Adrenal gland (tissue), 12 donors: ENCODE measurements around the gene ADAMTS12. TPM values are rescaled to one million over a fixed set of nuclear protein-coding genes. Genes with fewer than 3 reads are reported as not detected.

Source experiments
- DNase-seq, 7 donors: peaks; one replicate each; pipeline ENCODE4 v3.0.0-alpha.2; 2019 to 2020
- H3K27ac ChIP-seq, 5 donors: fragments of 200-600 bp; sonication (generic) in 4 of 5; 1 replicate in 3 of 5; 2 replicates in 2 of 5; pipeline versions ENCODE4 v1.5.1 to v1.8.0; 2016 to 2020; ENCODE audit warnings: mild to moderate bottlenecking in 1 of 5
- H3K27me3 ChIP-seq: fragments of 200-600 bp; 2 replicates; pipeline ENCODE4 v1.8.0; 2021
- H3K36me3 ChIP-seq, 2 donors: fragments of 200-600 bp; replicated peaks in 1 of 2; 1 replicate in 1 of 2; 2 replicates in 1 of 2; pipeline versions ENCODE4 v1.5.1 to v1.8.0; 2018 to 2022
- H3K4me1 ChIP-seq, 2 donors: fragments of 200-600 bp; replicated peaks in 1 of 2; 1 replicate in 1 of 2; 2 replicates in 1 of 2; pipeline versions ENCODE4 v1.5.1 to v1.8.0; 2018 to 2021
- H3K4me3 ChIP-seq, 4 donors: fragments of 200-600 bp; sonication (generic) in 3 of 4; one replicate each; pipeline ENCODE4 v1.5.1; 2016 to 2018
- H3K9me3 ChIP-seq, 3 donors: fragments of 200-600 bp; sonication (generic) in 1 of 3; replicated peaks in 1 of 3; 1 replicate in 2 of 3; 2 replicates in 1 of 3; pipeline versions ENCODE4 v1.5.1 to v1.8.0; 2016 to 2021
- POLR2A ChIP-seq, 2 donors: fragments of 450-650 bp; IDR thresholded peaks; one replicate each; pipeline ENCODE4 v1.6.1; 2017; ENCODE audit warnings: antibody characterized with exemption in 2 of 2, mild to moderate bottlenecking in 2 of 2, moderate library complexity in 1 of 2
- WGBS, 4 donors: extraction: QIAGEN DNeasy Blood & Tissue Kit in 2 of 4; methylation state at CpG; one replicate each; pipeline versions ENCODE4 v1.1.5 to v1.1.7; 2013 to 2017; 5-methylcytosine and 5-hydroxymethylcytosine counted together
- intact Hi-C, 2 donors: fragments of 100-400 bp; cut with DNase I; formaldehyde crosslinking; loops; one replicate each; pipeline versions ENCODE4 v1.14.1 to v1.15.0; 2022 to 2023
- polyA plus RNA-seq, 3 donors: library from polyadenylated mRNA; stranded (reverse); fragments of 200-250 nt in 2 of 3; fragments of 350-450 nt in 1 of 3; fragmentation: Illumina TruSeq in 1 of 3; extraction: RNeasy Lipid Tissue Mini Kit (QIAGEN cat#74804) in 1 of 3; gene quantifications; one replicate each; pipeline ENCODE4 v1.2.3, GENCODE V29; 2013 to 2014
- small RNA-seq, 2 donors: library from RNA; depleted of rRNA; stranded (forward); fragments of <200 nt; gene quantifications; one replicate each; pipeline ENCODE3, GENCODE V24; 2016
- total RNA-seq, 9 donors: library from RNA; depleted of rRNA in 4 of 9; stranded (reverse); fragments of >200 nt in 4 of 9; fragments of 120-200 nt in 1 of 9; fragmentation: NEBNext Ultra II Directional in 1 of 9; extraction: Animal tissue kit (Norgen Biotek cat#: 25700) in 1 of 9; gene quantifications; one replicate each; pipeline versions ENCODE4 v1.1.0 to v1.2.4, GENCODE V29; 2013 to 2023
- TF ChIP-seq, protein P1 (sequence below), 6 experiments: fragments of 450-650 bp in 4 of 6; fragments of 200-600 bp in 2 of 6; sonication (generic) in 1 of 6; IDR thresholded peaks; 1 replicate in 5 of 6; 2 replicates in 1 of 6; pipeline versions ENCODE4 v1.5.1 to v1.8.0; 2016 to 2021; ENCODE audit warnings: antibody characterized with exemption in 6 of 6, mild to moderate bottlenecking in 2 of 6, moderate library complexity in 1 of 6
- donor health status: healthy with polysubstance abuse.
- donor health status: Bipolar disorder and iron deficiency.
- donor health status: DM: yes; HTN: yes; CAD: no.
- donor health status: DM: no; HTN: no; CAD: no.
- donor health status: DM: no; HTN: no; CAD: no.
- donor health status: DM: yes; HTN: yes; CAD: no.

The ADAMTS12 gene
- total and polyA plus RNA-seq, 12 donors: 1.9 to 76.1 (median 10.5) TPM

GRCh38 chr5:33476992-33477391 lies 414.8 kb downstream of the ADAMTS12 start:
- 85 to 93% (median 93%) methylated on average over 3 of the region's 3 CpGs for WGBS, 4 donors
- intact Hi-C loops: loop anchor here (10.0 kb wide), 2 partner anchors 458 to 488 kb away; partner anchors contain the start of gene RXFP3 (in 1 of the 2)
- no peak for DNase-seq

DNA sequence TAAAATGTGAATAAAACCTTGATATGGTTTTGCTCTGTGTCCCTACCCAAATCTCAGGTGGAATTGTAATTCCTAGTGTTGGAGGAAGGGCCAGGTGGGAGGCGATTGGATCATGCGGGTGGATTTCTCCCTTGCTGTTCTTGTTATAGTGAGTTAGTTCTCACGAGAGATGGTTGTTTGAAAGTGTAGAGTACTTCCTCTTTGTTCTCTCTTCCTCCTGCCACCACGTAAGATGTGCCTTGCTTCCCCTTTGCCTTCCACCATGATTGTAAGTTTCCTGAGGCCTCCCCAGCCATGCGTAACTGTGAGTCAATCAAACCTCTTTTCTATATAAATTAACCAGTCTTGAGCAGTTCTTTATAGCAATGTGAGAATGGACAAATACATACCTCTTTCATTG lies 416.1 kb downstream of the ADAMTS12 start:
- Histone ChIP-seq H3K4me1 (no peaks in the 10 kb centered on the region), H3K27ac (no peak overlapping the region), H3K9me3 (no peaks in the 10 kb centered on the region), H3K4me3 (no peak overlapping the region), H3K36me3 (peaks cover 0 to 6% of the 10 kb centered on the region in 2 donors), H3K27me3 (no peaks in the 10 kb centered on the region)
- intact Hi-C loops: loop anchor here (10.0 kb wide), 2 partner anchors 459 to 489 kb away; partner anchors contain the start of gene RXFP3 (in 1 of the 2)
- no peak for TF ChIP-seq POLR2A (IDR thresholded peaks at IDR 0.05)
- TF ChIP-seq, protein P1, sequence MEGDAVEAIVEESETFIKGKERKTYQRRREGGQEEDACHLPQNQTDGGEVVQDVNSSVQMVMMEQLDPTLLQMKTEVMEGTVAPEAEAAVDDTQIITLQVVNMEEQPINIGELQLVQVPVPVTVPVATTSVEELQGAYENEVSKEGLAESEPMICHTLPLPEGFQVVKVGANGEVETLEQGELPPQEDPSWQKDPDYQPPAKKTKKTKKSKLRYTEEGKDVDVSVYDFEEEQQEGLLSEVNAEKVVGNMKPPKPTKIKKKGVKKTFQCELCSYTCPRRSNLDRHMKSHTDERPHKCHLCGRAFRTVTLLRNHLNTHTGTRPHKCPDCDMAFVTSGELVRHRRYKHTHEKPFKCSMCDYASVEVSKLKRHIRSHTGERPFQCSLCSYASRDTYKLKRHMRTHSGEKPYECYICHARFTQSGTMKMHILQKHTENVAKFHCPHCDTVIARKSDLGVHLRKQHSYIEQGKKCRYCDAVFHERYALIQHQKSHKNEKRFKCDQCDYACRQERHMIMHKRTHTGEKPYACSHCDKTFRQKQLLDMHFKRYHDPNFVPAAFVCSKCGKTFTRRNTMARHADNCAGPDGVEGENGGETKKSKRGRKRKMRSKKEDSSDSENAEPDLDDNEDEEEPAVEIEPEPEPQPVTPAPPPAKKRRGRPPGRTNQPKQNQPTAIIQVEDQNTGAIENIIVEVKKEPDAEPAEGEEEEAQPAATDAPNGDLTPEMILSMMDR (IDR thresholded peaks at IDR 0.05): no peak
- 85 to 93% (median 91%) methylated on average over 5 of the region's 5 CpGs for WGBS, 4 donors
- DNase-seq: no peak

More at GRCh38 chr5:33476992-33477391, 414.8 kb downstream of the ADAMTS12 start:
- TF ChIP-seq, protein P1 (IDR thresholded peaks at IDR 0.05): no peak
- TF ChIP-seq POLR2A (IDR thresholded peaks at IDR 0.05): no peak
- H3K36me3 ChIP-seq: peaks cover 0 to 1% of the 10 kb centered on the region in 2 donors
- no peak overlapping the region for H3K4me3 ChIP-seq
- H3K4me1 ChIP-seq: no peaks in the 10 kb centered on the region
- no peak overlapping the region for H3K27ac ChIP-seq
- no peaks in the 10 kb centered on the region for H3K9me3 ChIP-seq
- H3K27me3 ChIP-seq: no peaks in the 10 kb centered on the region

GRCh38 chr5:33474931-33475499 lies 416.8 kb downstream of the ADAMTS12 start:
- Histone ChIP-seq H3K27me3 (no peaks in the 10 kb centered on the region), H3K4me1 (no peaks in the 10 kb centered on the region), H3K9me3 (no peaks in the 10 kb centered on the region), H3K27ac (no peak overlapping the region), H3K4me3 (no peak overlapping the region), H3K36me3 (peaks cover 0 to 6% of the 10 kb centered on the region in 2 donors)
- intact Hi-C loops: loop anchor here (10.0 kb wide), 2 partner anchors 460 to 490 kb away; partner anchors contain the start of gene RXFP3 (in 1 of the 2)
- TF ChIP-seq, protein P1 (IDR thresholded peaks at IDR 0.05): no peak
- no peak for TF ChIP-seq POLR2A (IDR thresholded peaks at IDR 0.05)
- WGBS, 4 donors: 92 to 99% (median 99%) methylated on average over 3 of the region's 3 CpGs
- no peak for DNase-seq

DNA sequence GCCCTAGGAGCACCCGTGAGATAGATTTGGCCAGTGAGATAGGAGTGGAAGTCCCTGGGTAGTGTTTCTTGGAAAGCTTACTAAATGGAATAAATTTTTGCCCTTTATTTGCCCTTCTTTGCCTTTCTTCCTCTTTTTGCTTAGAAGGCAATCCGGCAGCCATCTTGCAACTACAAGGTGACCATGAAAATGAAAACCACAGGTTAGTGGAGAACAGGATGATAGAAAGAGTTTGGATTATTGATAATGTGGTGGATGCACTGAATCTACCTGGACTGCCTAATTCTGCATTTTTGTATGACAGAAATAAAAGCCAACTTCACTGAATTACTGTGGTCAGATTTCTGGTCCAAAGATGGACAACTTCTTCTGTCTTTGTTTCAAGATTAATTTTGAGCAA lies 417.8 kb downstream of the ADAMTS12 start:
- Histone ChIP-seq H3K27ac (no peak overlapping the region), H3K4me3 (no peak overlapping the region), H3K36me3 (peaks cover 0 to 11% of the 10 kb centered on the region in 2 donors), H3K27me3 (no peaks in the 10 kb centered on the region), H3K4me1 (no peaks in the 10 kb centered on the region), H3K9me3 (no peaks in the 10 kb centered on the region)
- DNase-seq: no peak
- TF ChIP-seq POLR2A (IDR thresholded peaks at IDR 0.05): no peak
- TF ChIP-seq, protein P1 (IDR thresholded peaks at IDR 0.05): no peak
- WGBS, 4 donors: 90 to 97% (median 94%) methylated on average over 2 of the region's 2 CpGs
- intact Hi-C loops: loop anchor here (10.0 kb wide), 2 partner anchors 461 to 491 kb away; partner anchors contain the start of gene RXFP3 (in 1 of the 2)

Small RNA genes within 50 kb of the gene (small RNA-seq; reads per million reads assigned to genes)
- 0 reads per million in 2 donors for gene RNU6-923P

Other genes starting within 250 kb of the ADAMTS12 start
- gene RXFP3, start 44.4 kb upstream of the ADAMTS12 start, total RNA-seq: 1 to 10 TPM in 3 of 9 donors, under 1 TPM in 4, not detected in 2; 0.14 to 9.7 (median 0.65) TPM
- gene RXFP3, start 44.4 kb upstream of the ADAMTS12 start, polyA plus RNA-seq: under 1 TPM in 1 of 3 donors, not detected in 2; 0.60 TPM
- under 1 TPM in 1 of 9 donors, not detected in 8; 0.44 TPM for gene SLC45A2, start 92.7 kb upstream of the ADAMTS12 start, total RNA-seq
- gene SLC45A2, start 92.7 kb upstream of the ADAMTS12 start, polyA plus RNA-seq: under 1 TPM in 2 of 3 donors, not detected in 1; 0.03 to 0.16 TPM
- gene AMACR, start 116.1 kb upstream of the ADAMTS12 start, total RNA-seq: 10 to 100 TPM; 17.3 to 46.5 (median 25.6) TPM
- gene AMACR, start 116.1 kb upstream of the ADAMTS12 start, polyA plus RNA-seq: 10 to 100 TPM in 1 of 3 donors, 1 to 10 TPM in 2; 9.2 to 26.1 (median 9.6) TPM
- gene C1QTNF3, start 151.2 kb upstream of the ADAMTS12 start, total RNA-seq: 1 to 10 TPM in 6 of 9 donors, under 1 TPM in 3; 0.42 to 6.2 (median 1.6) TPM
- gene C1QTNF3, start 151.2 kb upstream of the ADAMTS12 start, polyA plus RNA-seq: 10 to 100 TPM in 1 of 3 donors, 1 to 10 TPM in 2; 1.6 to 13.0 (median 5.9) TPM